Measurements from ENCODE around the gene RPS8. TPM values are rescaled to one million over a fixed set of nuclear protein-coding genes. Genes with fewer than 3 reads are reported as not detected.

The RPS8 gene
- total and polyA plus RNA-seq, 9 donors, result 3,305 to 10,301 (median 5,328) TPM

GRCh38 chr1:44828003-44828651 is 52.8 kb downstream of the RPS8 start:
- no peak overlapping the region for H3K27ac ChIP-seq
- H3K36me3 ChIP-seq, result no peaks in the 10 kb centered on the region
- 89 to 92% (median 92%) methylated on average over 21 of the region's 21 CpGs for WGBS, 3 donors
- H3K4me1 ChIP-seq (ENCODE audit: insufficient read depth), result no peaks in the 10 kb centered on the region
- H3K4me3 ChIP-seq, result no peak overlapping the region
- H3K9me3 ChIP-seq, result no peaks in the 10 kb centered on the region
- intact Hi-C loops (cut with DNase I), result no loop called here
- no peaks in the 10 kb centered on the region for H3K27me3 ChIP-seq
- peak in 2 of 5 donors; percentile 24 to 38 for DNase-seq
- TF ChIP-seq EP300 (IDR thresholded peaks at IDR 0.05), result no peak

Small RNAs within 50 kb of the gene (small RNA-seq; reads per million reads assigned to genes)
- gene RNU5D-1 (0.25 reads per million), gene SNORD38A (524 reads per million, percentile 96 among the genes with 10 or more reads in this experiment), gene SNORD38B (not detected), gene SNORD46 (1,363 reads per million, percentile 97 among the genes with 10 or more reads in this experiment), gene SNORD55 (not detected)

Other genes starting within 250 kb of the RPS8 start
- gene TMEM53, start 101.1 kb upstream of the RPS8 start, total RNA-seq, result 10 to 100 TPM in 5 of 7 donors, 1 to 10 TPM in 2; 5.1 to 17.9 (median 11.4) TPM
- 10 to 100 TPM in 1 of 2 donors, 1 to 10 TPM in 1; 4.1 to 13.8 TPM for gene TMEM53, start 101.1 kb upstream of the RPS8 start, polyA plus RNA-seq
- gene ARMH1, start 100.8 kb upstream of the RPS8 start, total RNA-seq, result 10 to 100 TPM in 1 of 7 donors, 1 to 10 TPM in 6; 3.1 to 13.8 (median 5.7) TPM
- gene ARMH1, start 100.8 kb upstream of the RPS8 start, polyA plus RNA-seq, result 1 to 10 TPM; 3.3 to 9.6 TPM
- gene RNU5D-1, start 44.4 kb upstream of the RPS8 start, total RNA-seq, result not detected
- gene RNU5D-1, start 44.4 kb upstream of the RPS8 start, polyA plus RNA-seq, result not detected
- gene KIF2C, start 35.7 kb upstream of the RPS8 start, total RNA-seq, result 1 to 10 TPM in 2 of 7 donors, under 1 TPM in 5; 0.23 to 1.4 (median 0.53) TPM
- 1 to 10 TPM in 1 of 2 donors, under 1 TPM in 1; 0.96 to 1.5 TPM for gene KIF2C, start 35.7 kb upstream of the RPS8 start, polyA plus RNA-seq
- 1 to 10 TPM in 3 of 7 donors, under 1 TPM in 4; 0.50 to 1.7 (median 0.67) TPM for gene BEST4, start 12.6 kb downstream of the RPS8 start, total RNA-seq
- under 1 TPM; 0.25 to 0.29 TPM for gene BEST4, start 12.6 kb downstream of the RPS8 start, polyA plus RNA-seq
- gene PLK3, start 24.8 kb downstream of the RPS8 start, total RNA-seq, result 10 to 100 TPM; 12.3 to 68.6 (median 25.2) TPM
- gene PLK3, start 24.8 kb downstream of the RPS8 start, polyA plus RNA-seq, result 1 to 10 TPM; 4.2 to 9.7 TPM
- 10 to 100 TPM in 1 of 7 donors, 1 to 10 TPM in 2, under 1 TPM in 4; 0.35 to 23.7 (median 0.84) TPM for gene DYNLT4, start 31.8 kb downstream of the RPS8 start, total RNA-seq
- under 1 TPM in 1 of 2 donors, not detected in 1; 0.22 TPM for gene DYNLT4, start 31.8 kb downstream of the RPS8 start, polyA plus RNA-seq
- 10 to 100 TPM in 5 of 7 donors, 1 to 10 TPM in 2; 7.7 to 24.3 (median 19.4) TPM for gene BTBD19, start 33.0 kb downstream of the RPS8 start, total RNA-seq
- 1 to 10 TPM; 7.1 to 8.5 TPM for gene BTBD19, start 33.0 kb downstream of the RPS8 start, polyA plus RNA-seq
- 10 to 100 TPM in 5 of 7 donors, 1 to 10 TPM in 2; 1.8 to 21.2 (median 10.7) TPM for gene PTCH2, start 67.7 kb downstream of the RPS8 start, total RNA-seq
- gene PTCH2, start 67.7 kb downstream of the RPS8 start, polyA plus RNA-seq, result 10 to 100 TPM in 1 of 2 donors, 1 to 10 TPM in 1; 2.4 to 14.0 TPM
- gene EIF2B3, start 211.1 kb downstream of the RPS8 start, total RNA-seq, result 10 to 100 TPM; 15.0 to 34.5 (median 22.7) TPM
- 10 to 100 TPM; 14.7 to 26.9 TPM for gene EIF2B3, start 211.1 kb downstream of the RPS8 start, polyA plus RNA-seq
- 10 to 100 TPM; 20.9 to 46.0 (median 36.1) TPM for gene HECTD3, start 235.8 kb downstream of the RPS8 start, total RNA-seq
- gene HECTD3, start 235.8 kb downstream of the RPS8 start, polyA plus RNA-seq, result 10 to 100 TPM; 27.7 to 45.0 TPM
- gene UROD, start 236.7 kb downstream of the RPS8 start, total RNA-seq, result 10 to 100 TPM; 69.2 to 92.3 (median 74.7) TPM
- gene UROD, start 236.7 kb downstream of the RPS8 start, polyA plus RNA-seq, result 10 to 100 TPM; 82.3 to 97.2 TPM